SK-N-SH (cell line): ENCODE data around the gene SFRP5.

ENCODE experiments used
- CTCF ChIP-seq: fragments of 200-600 bp; sonication (generic); IDR thresholded peaks from 2 replicates; pipeline ENCODE4 v1.6.1; 2017; ENCODE audit warnings: antibody characterized with exemption, mild to moderate bottlenecking, moderate library complexity
- ELF1 ChIP-seq: IDR thresholded peaks from 2 replicates; pipeline ENCODE4 v1.4.0; 2012
- EZH2phosphoT487 ChIP-seq: fragments of 200-600 bp; sonication (generic); IDR thresholded peaks from 2 replicates; pipeline ENCODE4 v1.6.1; 2017; ENCODE audit warnings: low read depth, mixed run types, mild to moderate bottlenecking, antibody characterized with exemption, moderate library complexity, borderline replicate concordance
- FOXM1 ChIP-seq: IDR thresholded peaks from 2 replicates; pipeline ENCODE4 v1.4.0; 2012; ENCODE audit warnings: low read depth, mild to moderate bottlenecking

GRCh38 chr10:97718659-97719142, 53.1 kb downstream of the SFRP5 start:
- no peak for TF ChIP-seq CTCF
- TF ChIP-seq FOXM1 = no peak
- TF ChIP-seq ELF1 = no peak
- TF ChIP-seq EZH2phosphoT487 = no peak
